HEK293 (cell line): ENCODE results near the gene WASL.

Source experiments
- BCL11A ChIP-seq: fragments of 450-650 bp; formaldehyde crosslinking; IDR thresholded peaks from 2 replicates; pipeline ENCODE4 v1.5.1; 2016; ENCODE audit warnings: low read depth, missing biosample characterization, missing genetic modification characterization
- GLIS1 ChIP-seq: fragments of 450-650 bp; formaldehyde crosslinking; IDR thresholded peaks from 2 replicates; pipeline ENCODE4 v1.5.1; 2016; ENCODE audit warnings: missing biosample characterization, missing genetic modification characterization
- KLF1 ChIP-seq: fragments of 450-650 bp; formaldehyde crosslinking; IDR thresholded peaks from 2 replicates; pipeline ENCODE4 v1.5.1; 2016; ENCODE audit warnings: missing biosample characterization, missing genetic modification characterization
- KLF10 ChIP-seq: fragments of 450-650 bp; IDR thresholded peaks from 2 replicates; pipeline ENCODE4 v1.5.1; 2018; ENCODE audit warnings: missing biosample characterization, mild to moderate bottlenecking, missing genetic modification characterization
- MEIS1 ChIP-seq: sonication (generic); formaldehyde crosslinking; IDR thresholded peaks from 2 replicates; pipeline ENCODE4 v1.8.1; 2022; ENCODE audit warnings: missing genetic modification reagents, mild to moderate bottlenecking, borderline replicate concordance
- MZF1 ChIP-seq: fragments of 450-650 bp; formaldehyde crosslinking; IDR thresholded peaks from 2 replicates; pipeline ENCODE4 v1.5.1; 2017; ENCODE audit warnings: missing biosample characterization, missing genetic modification characterization, borderline replicate concordance
- REPIN1 ChIP-seq: fragments of 450-650 bp; formaldehyde crosslinking; IDR thresholded peaks from 2 replicates; pipeline ENCODE4 v1.5.1; 2017; ENCODE audit warnings: missing biosample characterization, missing genetic modification characterization, low read depth
- ZBTB17 ChIP-seq: fragments of 450-650 bp; formaldehyde crosslinking; IDR thresholded peaks from 2 replicates; pipeline ENCODE4 v1.5.1; 2016; ENCODE audit warnings: missing biosample characterization, missing genetic modification characterization
- ZFP41 ChIP-seq: fragments of 450-650 bp; formaldehyde crosslinking; IDR thresholded peaks from 2 replicates; pipeline ENCODE4 v1.5.1; 2016; ENCODE audit warnings: missing biosample characterization, missing genetic modification characterization, borderline replicate concordance
- ZNF138 ChIP-seq: fragments of 450-650 bp; formaldehyde crosslinking; IDR thresholded peaks from 2 replicates; pipeline ENCODE4 v1.5.1; 2016; ENCODE audit warnings: missing biosample characterization, missing genetic modification characterization, borderline replicate concordance
- ZNF223 ChIP-seq: fragments of 450-650 bp; formaldehyde crosslinking; IDR thresholded peaks from 2 replicates; pipeline ENCODE4 v1.5.1; 2016; ENCODE audit warnings: missing biosample characterization, missing genetic modification characterization
- ZNF558 ChIP-seq: fragments of 450-650 bp; formaldehyde crosslinking; IDR thresholded peaks from 2 replicates; pipeline ENCODE4 v1.5.1; 2016; ENCODE audit warnings: missing biosample characterization, missing genetic modification characterization
- ZNF629 ChIP-seq: fragments of 450-650 bp; formaldehyde crosslinking; IDR thresholded peaks from 2 replicates; pipeline ENCODE4 v1.5.1; 2017; ENCODE audit warnings: missing biosample characterization, missing genetic modification characterization
- ZNF707 ChIP-seq: fragments of 450-650 bp; formaldehyde crosslinking; IDR thresholded peaks from 2 replicates; pipeline ENCODE4 v1.5.1; 2016; ENCODE audit warnings: missing biosample characterization, missing genetic modification characterization
- ZNF776 ChIP-seq: fragments of 450-650 bp; formaldehyde crosslinking; IDR thresholded peaks from 2 replicates; pipeline ENCODE4 v1.5.0; 2017; ENCODE audit warnings: missing biosample characterization, missing genetic modification characterization, borderline replicate concordance
- ZNF785 ChIP-seq: fragments of 450-650 bp; formaldehyde crosslinking; IDR thresholded peaks from 2 replicates; pipeline ENCODE4 v1.5.1; 2016; ENCODE audit warnings: missing biosample characterization, missing genetic modification characterization
- ZNF791 ChIP-seq: fragments of 450-650 bp; formaldehyde crosslinking; IDR thresholded peaks from 2 replicates; pipeline ENCODE4 v1.5.1; 2016; ENCODE audit warnings: missing biosample characterization, missing genetic modification characterization
- ZNF837 ChIP-seq: fragments of 450-650 bp; formaldehyde crosslinking; IDR thresholded peaks from 2 replicates; pipeline ENCODE4 v1.5.1; 2016; ENCODE audit warnings: missing biosample characterization, missing genetic modification characterization
- ZSCAN16 ChIP-seq: fragments of 450-650 bp; formaldehyde crosslinking; IDR thresholded peaks from 2 replicates; pipeline ENCODE4 v1.5.1; 2016; ENCODE audit warnings: missing biosample characterization, missing genetic modification characterization
- TF ChIP-seq, protein P1 (sequence below): fragments of 450-650 bp; formaldehyde crosslinking; IDR thresholded peaks from 2 replicates; pipeline ENCODE4 v1.5.1; 2016; ENCODE audit warnings: missing biosample characterization, missing genetic modification characterization
- TF ChIP-seq, protein P2 (sequence below): fragments of 450-650 bp; formaldehyde crosslinking; IDR thresholded peaks from 2 replicates; pipeline ENCODE4 v1.5.1; 2016; ENCODE audit warnings: missing biosample characterization, missing genetic modification characterization
- TF ChIP-seq, protein P3 (sequence below): fragments of 450-650 bp; formaldehyde crosslinking; IDR thresholded peaks from 2 replicates; pipeline ENCODE4 v1.5.1; 2017; ENCODE audit warnings: missing biosample characterization, missing genetic modification characterization
- TF ChIP-seq, protein P4 (sequence below): fragments of 450-650 bp; formaldehyde crosslinking; IDR thresholded peaks from 2 replicates; pipeline ENCODE4 v1.5.1; 2016; ENCODE audit warnings: missing biosample characterization, missing genetic modification characterization
- TF ChIP-seq, protein P5 (sequence below): fragments of 450-650 bp; formaldehyde crosslinking; IDR thresholded peaks from 2 replicates; pipeline ENCODE4 v1.5.1; 2016; ENCODE audit warnings: missing biosample characterization, missing genetic modification characterization, borderline replicate concordance
- TF ChIP-seq, protein P6 (sequence below): fragments of 450-650 bp; formaldehyde crosslinking; IDR thresholded peaks from 2 replicates; pipeline ENCODE4; 2016; ENCODE audit warnings: missing biosample characterization, missing genetic modification characterization
- TF ChIP-seq, protein P7 (sequence below): fragments of 450-650 bp; formaldehyde crosslinking; IDR thresholded peaks from 2 replicates; pipeline ENCODE4 v1.5.1; 2016; ENCODE audit warnings: missing biosample characterization, missing genetic modification characterization

Gene WASL

DNA sequence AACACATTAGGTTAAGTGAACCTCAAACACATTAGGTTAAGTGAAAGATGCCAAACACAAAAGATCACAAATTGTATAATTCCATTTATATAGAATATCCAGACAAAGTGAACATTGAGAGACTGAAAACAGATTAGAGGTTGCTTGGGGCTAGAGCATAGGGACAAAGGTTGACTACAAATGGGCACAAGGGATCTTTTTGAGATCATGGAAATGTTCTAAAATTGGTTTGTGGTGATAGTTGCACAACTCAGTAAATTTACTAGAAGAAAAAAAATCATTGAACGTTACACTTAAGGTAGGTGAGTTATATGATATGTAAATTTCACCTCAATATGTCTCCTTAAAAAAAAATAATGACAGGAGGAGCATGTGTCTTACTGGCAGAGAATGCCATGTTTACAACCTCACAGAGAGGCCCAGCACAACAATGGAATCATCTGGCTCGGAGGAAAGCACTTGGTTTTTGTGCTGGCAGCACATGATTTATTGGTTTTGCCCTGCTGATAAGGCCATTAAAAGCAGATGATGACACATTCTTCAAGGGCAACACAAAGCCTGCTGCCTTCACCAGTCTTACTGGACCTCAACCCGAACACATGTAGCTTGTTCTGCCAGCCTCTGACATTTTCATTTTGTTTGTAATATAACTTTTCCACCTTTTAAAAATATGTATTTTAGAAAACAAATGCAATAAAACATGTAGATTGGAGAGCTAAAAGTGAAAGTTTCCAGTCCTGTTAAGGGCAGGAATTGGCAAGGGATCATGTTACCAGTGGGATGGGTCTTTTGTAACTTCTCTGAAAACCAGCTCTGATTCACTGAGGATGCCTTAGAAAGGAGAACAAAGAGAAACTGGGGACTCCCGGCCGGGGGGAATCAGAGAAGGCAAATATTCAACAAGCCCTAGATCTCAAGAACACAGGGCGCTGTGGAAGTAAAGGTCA lies 105.0 kb downstream of the WASL start (continued):
- TF ChIP-seq BCL11A: peak; percentile 53; the same call in 1 of the 2 replicates
- peak; percentile 63 for TF ChIP-seq ZBTB17 (tag by site-specific recombination)
- TF ChIP-seq, protein P1, sequence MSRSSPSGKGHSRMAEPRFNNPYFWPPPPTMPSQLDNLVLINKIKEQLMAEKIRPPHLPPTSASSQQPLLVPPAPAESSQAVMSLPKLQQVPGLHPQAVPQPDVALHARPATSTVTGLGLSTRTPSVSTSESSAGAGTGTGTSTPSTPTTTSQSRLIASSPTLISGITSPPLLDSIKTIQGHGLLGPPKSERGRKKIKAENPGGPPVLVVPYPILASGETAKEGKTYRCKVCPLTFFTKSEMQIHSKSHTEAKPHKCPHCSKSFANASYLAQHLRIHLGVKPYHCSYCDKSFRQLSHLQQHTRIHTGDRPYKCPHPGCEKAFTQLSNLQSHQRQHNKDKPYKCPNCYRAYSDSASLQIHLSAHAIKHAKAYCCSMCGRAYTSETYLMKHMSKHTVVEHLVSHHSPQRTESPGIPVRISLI (tag by site-specific recombination): peak; percentile 67; the same call in 1 of the 2 replicates
- TF ChIP-seq KLF10 (tag by site-specific recombination): no peak
- TF ChIP-seq GLIS1 (tag by site-specific recombination): 0 out of 2 replicates have a peak, but pooled peaks have one; percentile 13
- TF ChIP-seq ZNF629 (tag by site-specific recombination): peak; percentile 71
- no peak for TF ChIP-seq ZNF785 (tag by site-specific recombination)
- TF ChIP-seq REPIN1 (tag by site-specific recombination): no peak
- TF ChIP-seq ZNF776 (tag by site-specific recombination): no peak
- TF ChIP-seq ZFP41 (tag by site-specific recombination): no peak
- no peak for TF ChIP-seq ZNF223 (tag by site-specific recombination)
- peak; percentile 78; the same call in 1 of the 2 replicates for TF ChIP-seq MZF1
- TF ChIP-seq, protein P2, sequence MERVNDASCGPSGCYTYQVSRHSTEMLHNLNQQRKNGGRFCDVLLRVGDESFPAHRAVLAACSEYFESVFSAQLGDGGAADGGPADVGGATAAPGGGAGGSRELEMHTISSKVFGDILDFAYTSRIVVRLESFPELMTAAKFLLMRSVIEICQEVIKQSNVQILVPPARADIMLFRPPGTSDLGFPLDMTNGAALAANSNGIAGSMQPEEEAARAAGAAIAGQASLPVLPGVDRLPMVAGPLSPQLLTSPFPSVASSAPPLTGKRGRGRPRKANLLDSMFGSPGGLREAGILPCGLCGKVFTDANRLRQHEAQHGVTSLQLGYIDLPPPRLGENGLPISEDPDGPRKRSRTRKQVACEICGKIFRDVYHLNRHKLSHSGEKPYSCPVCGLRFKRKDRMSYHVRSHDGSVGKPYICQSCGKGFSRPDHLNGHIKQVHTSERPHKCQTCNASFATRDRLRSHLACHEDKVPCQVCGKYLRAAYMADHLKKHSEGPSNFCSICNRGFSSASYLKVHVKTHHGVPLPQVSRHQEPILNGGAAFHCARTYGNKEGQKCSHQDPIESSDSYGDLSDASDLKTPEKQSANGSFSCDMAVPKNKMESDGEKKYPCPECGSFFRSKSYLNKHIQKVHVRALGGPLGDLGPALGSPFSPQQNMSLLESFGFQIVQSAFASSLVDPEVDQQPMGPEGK (tag by site-specific recombination): no peak
- TF ChIP-seq ZNF791 (tag by site-specific recombination): no peak
- TF ChIP-seq, protein P3, sequence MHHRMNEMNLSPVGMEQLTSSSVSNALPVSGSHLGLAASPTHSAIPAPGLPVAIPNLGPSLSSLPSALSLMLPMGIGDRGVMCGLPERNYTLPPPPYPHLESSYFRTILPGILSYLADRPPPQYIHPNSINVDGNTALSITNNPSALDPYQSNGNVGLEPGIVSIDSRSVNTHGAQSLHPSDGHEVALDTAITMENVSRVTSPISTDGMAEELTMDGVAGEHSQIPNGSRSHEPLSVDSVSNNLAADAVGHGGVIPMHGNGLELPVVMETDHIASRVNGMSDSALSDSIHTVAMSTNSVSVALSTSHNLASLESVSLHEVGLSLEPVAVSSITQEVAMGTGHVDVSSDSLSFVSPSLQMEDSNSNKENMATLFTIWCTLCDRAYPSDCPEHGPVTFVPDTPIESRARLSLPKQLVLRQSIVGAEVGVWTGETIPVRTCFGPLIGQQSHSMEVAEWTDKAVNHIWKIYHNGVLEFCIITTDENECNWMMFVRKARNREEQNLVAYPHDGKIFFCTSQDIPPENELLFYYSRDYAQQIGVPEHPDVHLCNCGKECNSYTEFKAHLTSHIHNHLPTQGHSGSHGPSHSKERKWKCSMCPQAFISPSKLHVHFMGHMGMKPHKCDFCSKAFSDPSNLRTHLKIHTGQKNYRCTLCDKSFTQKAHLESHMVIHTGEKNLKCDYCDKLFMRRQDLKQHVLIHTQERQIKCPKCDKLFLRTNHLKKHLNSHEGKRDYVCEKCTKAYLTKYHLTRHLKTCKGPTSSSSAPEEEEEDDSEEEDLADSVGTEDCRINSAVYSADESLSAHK: peak; percentile 71; the same call in 1 of the 2 replicates
- TF ChIP-seq, protein P4, sequence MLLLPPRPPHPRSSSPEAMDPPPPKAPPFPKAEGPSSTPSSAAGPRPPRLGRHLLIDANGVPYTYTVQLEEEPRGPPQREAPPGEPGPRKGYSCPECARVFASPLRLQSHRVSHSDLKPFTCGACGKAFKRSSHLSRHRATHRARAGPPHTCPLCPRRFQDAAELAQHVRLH (tag by site-specific recombination): peak; percentile 54; the same call in 1 of the 2 replicates
- no peak for TF ChIP-seq ZSCAN16 (tag by site-specific recombination)
- TF ChIP-seq, protein P5, sequence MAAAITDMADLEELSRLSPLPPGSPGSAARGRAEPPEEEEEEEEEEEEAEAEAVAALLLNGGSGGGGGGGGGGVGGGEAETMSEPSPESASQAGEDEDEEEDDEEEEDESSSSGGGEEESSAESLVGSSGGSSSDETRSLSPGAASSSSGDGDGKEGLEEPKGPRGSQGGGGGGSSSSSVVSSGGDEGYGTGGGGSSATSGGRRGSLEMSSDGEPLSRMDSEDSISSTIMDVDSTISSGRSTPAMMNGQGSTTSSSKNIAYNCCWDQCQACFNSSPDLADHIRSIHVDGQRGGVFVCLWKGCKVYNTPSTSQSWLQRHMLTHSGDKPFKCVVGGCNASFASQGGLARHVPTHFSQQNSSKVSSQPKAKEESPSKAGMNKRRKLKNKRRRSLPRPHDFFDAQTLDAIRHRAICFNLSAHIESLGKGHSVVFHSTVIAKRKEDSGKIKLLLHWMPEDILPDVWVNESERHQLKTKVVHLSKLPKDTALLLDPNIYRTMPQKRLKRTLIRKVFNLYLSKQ (tag by site-specific recombination): no peak
- TF ChIP-seq KLF1: no peak
- TF ChIP-seq ZNF558 (tag by site-specific recombination): peak; percentile 75
- peak; percentile 99 for TF ChIP-seq MEIS1 (CRISPR knock-in tag)
- TF ChIP-seq ZNF707 (tag by site-specific recombination): no peak
- no peak for TF ChIP-seq ZNF138
- TF ChIP-seq, protein P6, sequence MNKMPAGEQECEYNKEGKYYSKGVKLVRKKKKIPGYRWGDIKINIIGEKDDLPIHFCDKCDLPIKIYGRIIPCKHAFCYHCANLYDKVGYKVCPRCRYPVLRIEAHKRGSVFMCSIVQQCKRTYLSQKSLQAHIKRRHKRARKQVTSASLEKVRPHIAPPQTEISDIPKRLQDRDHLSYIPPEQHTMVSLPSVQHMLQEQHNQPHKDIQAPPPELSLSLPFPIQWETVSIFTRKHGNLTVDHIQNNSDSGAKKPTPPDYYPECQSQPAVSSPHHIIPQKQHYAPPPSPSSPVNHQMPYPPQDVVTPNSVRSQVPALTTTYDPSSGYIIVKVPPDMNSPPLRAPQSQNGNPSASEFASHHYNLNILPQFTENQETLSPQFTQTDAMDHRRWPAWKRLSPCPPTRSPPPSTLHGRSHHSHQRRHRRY (tag by site-specific recombination): no peak
- no peak for TF ChIP-seq ZNF837 (tag by site-specific recombination)
- TF ChIP-seq, protein P7, sequence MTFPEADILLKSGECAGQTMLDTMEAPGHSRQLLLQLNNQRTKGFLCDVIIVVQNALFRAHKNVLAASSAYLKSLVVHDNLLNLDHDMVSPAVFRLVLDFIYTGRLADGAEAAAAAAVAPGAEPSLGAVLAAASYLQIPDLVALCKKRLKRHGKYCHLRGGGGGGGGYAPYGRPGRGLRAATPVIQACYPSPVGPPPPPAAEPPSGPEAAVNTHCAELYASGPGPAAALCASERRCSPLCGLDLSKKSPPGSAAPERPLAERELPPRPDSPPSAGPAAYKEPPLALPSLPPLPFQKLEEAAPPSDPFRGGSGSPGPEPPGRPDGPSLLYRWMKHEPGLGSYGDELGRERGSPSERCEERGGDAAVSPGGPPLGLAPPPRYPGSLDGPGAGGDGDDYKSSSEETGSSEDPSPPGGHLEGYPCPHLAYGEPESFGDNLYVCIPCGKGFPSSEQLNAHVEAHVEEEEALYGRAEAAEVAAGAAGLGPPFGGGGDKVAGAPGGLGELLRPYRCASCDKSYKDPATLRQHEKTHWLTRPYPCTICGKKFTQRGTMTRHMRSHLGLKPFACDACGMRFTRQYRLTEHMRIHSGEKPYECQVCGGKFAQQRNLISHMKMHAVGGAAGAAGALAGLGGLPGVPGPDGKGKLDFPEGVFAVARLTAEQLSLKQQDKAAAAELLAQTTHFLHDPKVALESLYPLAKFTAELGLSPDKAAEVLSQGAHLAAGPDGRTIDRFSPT (tag by site-specific recombination): peak; percentile 36; the same call in 1 of the 2 replicates
